Type B pancreatic cell (in vitro differentiated cells): ENCODE data around the gene SEL1L3. TPM values are rescaled to one million over a fixed set of nuclear protein-coding genes. Genes with fewer than 3 reads are reported as not detected.

Source experiments
- DNase-seq: peaks from one replicate; pipeline ENCODE4 v3.0.0; 2021; ENCODE audit warnings: mixed read lengths; ENCODE audit not compliant: unreplicated experiment; ENCODE audit errors: extremely low spot score
- H3K27ac Mint-ChIP-seq: 2 replicates; pipeline ENCODE4 v1.8.0; 2021; ENCODE audit warnings: mild to moderate bottlenecking, mixed read lengths
- H3K27me3 Mint-ChIP-seq: 2 replicates; pipeline ENCODE4 v1.8.0; 2021; ENCODE audit warnings: mixed read lengths
- H3K36me3 Mint-ChIP-seq: 2 replicates; pipeline ENCODE4 v1.8.0; 2021; ENCODE audit warnings: mixed read lengths
- H3K4me1 Mint-ChIP-seq: one replicate; pipeline ENCODE4 v1.8.0; 2021; ENCODE audit warnings: mixed read lengths; ENCODE audit not compliant: unreplicated experiment
- H3K4me3 Mint-ChIP-seq: 2 replicates; pipeline ENCODE4 v1.8.0; 2021; ENCODE audit warnings: mild to moderate bottlenecking, mixed read lengths
- H3K9me3 Mint-ChIP-seq: 2 replicates; pipeline ENCODE4 v1.8.0; 2021; ENCODE audit warnings: mixed read lengths
- CTCF ChIP-seq: fragments of 200-600 bp; sonication (generic); conservative IDR thresholded peaks from 2 replicates; pipeline ENCODE4 v1.5.0; 2021; ENCODE audit warnings: antibody characterized with exemption, mild to moderate bottlenecking
- total RNA-seq: library from RNA; stranded (reverse); gene quantifications from 2 replicates; pipeline ENCODE4 v1.2.1, GENCODE V29; 2021; ENCODE audit warnings: low replicate concordance

SEL1L3 gene
- total RNA-seq, 1 donor from 2014 or later = 28.2 TPM

GRCh38 chr4:25890571-25891485 is 28.0 kb upstream of the SEL1L3 start:
- TF ChIP-seq CTCF = no peak
- Mint-ChIP-seq H3K9me3 (no peaks in the 10 kb centered on the region), H3K36me3 (no peaks in the 10 kb centered on the region), H3K4me3 (no peak overlapping the region), H3K27ac (peak overlapping the region; percentile 29), H3K4me1 (peaks cover 12% of the 10 kb centered on the region), H3K27me3 (peaks cover 7% of the 10 kb centered on the region)
- no peak for DNase-seq

- Mint-ChIP-seq H3K36me3 (no peaks in the 10 kb centered on the region), H3K9me3 (no peaks in the 10 kb centered on the region), H3K4me3 (no peak overlapping the region), H3K4me1 (peaks cover 13% of the 10 kb centered on the region), H3K27ac (no peak overlapping the region), H3K27me3 (peaks cover 7% of the 10 kb centered on the region)
- no peak for DNase-seq
- TF ChIP-seq CTCF = no peak
Observed at GRCh38 chr4:25889589-25890503, 27.1 kb upstream of the SEL1L3 start.

- peaks cover 7% of the 10 kb centered on the region for H3K27me3 Mint-ChIP-seq
- H3K4me3 Mint-ChIP-seq = no peak overlapping the region
- no peak for DNase-seq
- no peak for TF ChIP-seq CTCF
- H3K36me3 Mint-ChIP-seq = no peaks in the 10 kb centered on the region
- no peak overlapping the region for H3K27ac Mint-ChIP-seq
- H3K4me1 Mint-ChIP-seq = peaks cover 24% of the 10 kb centered on the region
- H3K9me3 Mint-ChIP-seq = no peaks in the 10 kb centered on the region
Observed at GRCh38 chr4:25888781-25889180, 26.0 kb upstream of the SEL1L3 start.

- no peak for DNase-seq
- TF ChIP-seq CTCF = no peak
- Mint-ChIP-seq H3K27me3 (peaks cover 4% of the 10 kb centered on the region), H3K27ac (no peak overlapping the region), H3K4me1 (peaks cover 13% of the 10 kb centered on the region), H3K36me3 (no peaks in the 10 kb centered on the region), H3K4me3 (no peak overlapping the region), H3K9me3 (no peaks in the 10 kb centered on the region)
Observed at GRCh38 chr4:25884031-25884782, 21.4 kb upstream of the SEL1L3 start.

- Mint-ChIP-seq H3K9me3 (no peaks in the 10 kb centered on the region), H3K27me3 (peaks cover 2% of the 10 kb centered on the region), H3K4me1 (peaks cover 13% of the 10 kb centered on the region), H3K4me3 (no peak overlapping the region), H3K27ac (no peak overlapping the region), H3K36me3 (no peaks in the 10 kb centered on the region)
- DNase-seq = no peak
- no peak for TF ChIP-seq CTCF
Observed at GRCh38 chr4:25883565-25883964, 20.8 kb upstream of the SEL1L3 start.
